MG63 (cell line): Measurements from ENCODE around the gene IQGAP2. TPM values are rescaled to one million over a fixed set of nuclear protein-coding genes. Genes with fewer than 3 reads are reported as not detected.

Source experiments
- DNase-seq: peaks from one replicate; pipeline ENCODE4 v3.0.0-alpha.2; 2020
- H3K27me3 ChIP-seq: fragments of 250-450 bp; sonication (Bioruptor Pico); 2 replicates; pipeline ENCODE4 v1.5.1; 2020; ENCODE audit warnings: mild to moderate bottlenecking, moderate library complexity
- H3K36me3 ChIP-seq: fragments of 250-450 bp; sonication (Bioruptor Pico); 2 replicates; pipeline ENCODE4 v1.5.1; 2020; ENCODE audit warnings: mild to moderate bottlenecking, moderate library complexity
- H3K4me3 ChIP-seq: fragments of 250-450 bp; sonication (Bioruptor Pico); 2 replicates; pipeline ENCODE4 v1.5.1; 2020; ENCODE audit warnings: mild to moderate bottlenecking, moderate library complexity
- H3K9me3 ChIP-seq: fragments of 250-450 bp; sonication (Bioruptor Pico); 2 replicates; pipeline ENCODE4 v1.5.1; 2020; ENCODE audit warnings: mild to moderate bottlenecking, moderate library complexity
- total RNA-seq: library from RNA; depleted of rRNA; stranded (reverse); fragments of >200 nt; shearing (Covaris generic); gene quantifications from 2 replicates; pipeline ENCODE4 v1.2.3, GENCODE V29; 2014; ENCODE audit warnings: low replicate concordance

The IQGAP2 gene
- total RNA-seq, 1 experiment from 2014 or later: 12.3 TPM

DNA sequence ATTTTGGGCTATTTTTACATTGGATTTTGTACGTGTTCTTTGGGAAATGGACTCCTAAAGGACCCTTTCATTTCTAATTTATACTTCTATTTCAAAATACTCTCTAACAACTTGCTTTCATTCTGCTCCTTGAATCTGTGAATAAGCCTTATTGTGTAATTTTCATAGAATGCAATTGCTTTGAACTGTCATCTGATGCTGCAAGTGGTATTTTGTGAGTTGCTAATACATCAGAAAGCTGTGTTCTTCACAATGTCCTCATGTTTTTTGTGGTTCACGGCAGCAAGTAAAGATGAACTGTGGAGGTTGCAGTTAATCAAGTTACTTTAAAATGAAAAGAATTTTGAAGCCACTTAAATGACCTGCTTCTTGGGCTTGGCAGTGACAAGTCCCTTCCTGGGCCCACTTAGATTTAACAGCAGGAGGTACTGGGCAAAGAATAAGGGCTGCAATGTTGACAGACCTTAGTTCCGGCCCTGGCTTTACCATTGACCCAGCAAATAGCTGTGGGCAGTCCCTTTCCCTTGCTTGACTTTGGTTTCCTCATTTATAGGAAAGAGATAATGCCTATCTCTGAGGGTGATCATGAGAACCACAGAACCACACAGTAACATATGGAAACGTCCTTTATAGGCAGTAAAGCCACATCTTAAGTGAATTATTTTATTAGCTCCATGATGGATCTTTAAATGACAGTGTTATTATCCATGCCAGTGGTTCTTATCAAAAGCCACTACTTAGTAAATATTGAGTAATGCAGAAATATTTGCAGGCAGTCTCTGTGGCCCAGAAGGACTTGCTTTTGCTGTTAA, 54.8 kb downstream of the IQGAP2 start:
- no peaks in the 10 kb centered on the region for H3K9me3 ChIP-seq
- H3K27me3 ChIP-seq: no peaks in the 10 kb centered on the region
- no peaks in the 10 kb centered on the region for H3K36me3 ChIP-seq
- no peak for DNase-seq
- no peak overlapping the region for H3K4me3 ChIP-seq

GRCh38 chr5:76458486-76458830, 55.4 kb downstream of the IQGAP2 start:
- Histone ChIP-seq H3K4me3 (no peak overlapping the region), H3K9me3 (no peaks in the 10 kb centered on the region), H3K27me3 (no peaks in the 10 kb centered on the region), H3K36me3 (no peaks in the 10 kb centered on the region)
- DNase-seq: no peak

- Histone ChIP-seq H3K9me3 (no peaks in the 10 kb centered on the region), H3K4me3 (no peak overlapping the region), H3K27me3 (no peaks in the 10 kb centered on the region), H3K36me3 (no peaks in the 10 kb centered on the region)
- no peak for DNase-seq
Observed at GRCh38 chr5:76460104-76460503, 57.0 kb downstream of the IQGAP2 start.

GRCh38 chr5:76462097-76462667, 59.1 kb downstream of the IQGAP2 start:
- DNase-seq: no peak
- H3K36me3 ChIP-seq: no peaks in the 10 kb centered on the region
- no peaks in the 10 kb centered on the region for H3K27me3 ChIP-seq
- no peaks in the 10 kb centered on the region for H3K9me3 ChIP-seq
- H3K4me3 ChIP-seq: no peak overlapping the region

- Histone ChIP-seq H3K36me3 (no peaks in the 10 kb centered on the region), H3K27me3 (no peaks in the 10 kb centered on the region), H3K9me3 (no peaks in the 10 kb centered on the region), H3K4me3 (no peak overlapping the region)
- no peak for DNase-seq
Observed at GRCh38 chr5:76467216-76467615, 64.1 kb downstream of the IQGAP2 start.

GRCh38 chr5:76468635-76469425, 65.7 kb downstream of the IQGAP2 start:
- no peak for DNase-seq
- H3K4me3 ChIP-seq: no peak overlapping the region
- no peaks in the 10 kb centered on the region for H3K27me3 ChIP-seq
- no peaks in the 10 kb centered on the region for H3K9me3 ChIP-seq
- no peaks in the 10 kb centered on the region for H3K36me3 ChIP-seq

DNA sequence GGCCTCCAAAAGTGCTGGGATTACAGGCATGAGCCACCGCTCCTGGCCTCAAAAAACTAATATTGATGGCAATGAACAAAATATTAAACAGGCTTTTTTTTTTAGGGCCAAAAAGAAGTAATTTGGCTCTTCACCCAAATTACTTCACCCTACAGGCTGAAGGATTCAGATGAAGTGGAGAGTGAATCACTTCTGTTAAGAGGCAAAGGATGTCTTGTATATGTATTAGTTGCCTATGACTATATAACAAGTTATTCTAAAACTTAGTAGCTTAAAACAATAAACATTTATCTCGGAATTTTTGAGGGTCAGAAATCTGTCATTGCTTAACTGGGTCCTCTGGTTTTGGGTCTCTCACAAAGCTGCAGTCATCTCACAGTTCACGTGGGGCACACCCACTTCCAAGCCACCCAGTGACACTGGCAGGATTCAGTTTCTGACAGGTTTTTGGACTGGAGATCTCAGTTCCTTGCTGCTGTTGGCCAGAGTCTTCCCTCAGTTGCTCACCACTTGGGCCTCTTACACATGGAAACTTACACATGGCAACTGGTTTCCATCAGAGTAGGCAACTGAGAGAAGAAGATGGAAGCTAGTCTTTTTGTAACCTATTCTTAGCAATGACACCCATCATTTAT, 66.7 kb downstream of the IQGAP2 start:
- H3K4me3 ChIP-seq: no peak overlapping the region
- no peaks in the 10 kb centered on the region for H3K36me3 ChIP-seq
- no peaks in the 10 kb centered on the region for H3K27me3 ChIP-seq
- peak; percentile 75 for DNase-seq
- H3K9me3 ChIP-seq: no peaks in the 10 kb centered on the region

DNA sequence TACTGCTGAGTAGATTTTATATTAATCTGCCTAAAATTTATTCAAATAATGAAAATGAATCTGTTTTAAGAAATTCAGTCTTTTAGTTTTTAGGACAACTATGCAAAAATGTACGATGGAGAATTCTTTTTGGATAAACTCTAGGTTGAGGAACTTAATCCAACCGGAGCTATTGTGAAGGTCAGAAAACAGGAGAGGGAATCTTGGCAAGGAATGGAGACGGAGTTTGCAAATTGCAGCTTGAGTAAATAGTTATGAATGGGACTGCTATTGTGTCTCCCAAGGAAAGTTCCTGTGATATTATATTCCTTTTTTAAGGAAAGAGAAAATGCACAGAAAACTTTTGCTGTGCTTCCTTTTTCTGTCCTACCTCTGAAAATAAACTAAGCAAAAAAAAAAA, 67.9 kb downstream of the IQGAP2 start:
- H3K9me3 ChIP-seq: no peaks in the 10 kb centered on the region
- no peak for DNase-seq

DNA sequence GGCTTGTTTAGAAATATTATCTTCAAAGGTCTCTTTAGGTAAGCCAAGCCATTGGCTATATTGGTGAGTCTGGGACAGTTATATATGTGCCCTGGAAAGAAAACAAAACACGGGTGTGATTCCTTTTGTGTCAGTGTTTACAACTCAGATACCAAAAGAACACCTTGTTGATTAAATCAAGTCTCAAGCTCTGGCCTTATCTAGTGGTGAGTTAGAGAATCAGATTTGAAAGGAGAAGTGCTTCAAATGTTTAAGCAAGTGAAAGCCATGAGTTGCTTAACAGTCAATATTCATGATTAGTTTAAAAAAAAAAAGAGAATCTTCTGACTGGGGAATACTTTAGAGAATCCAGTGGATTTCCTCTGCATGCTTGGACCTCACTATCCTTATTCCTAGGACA, 68.3 kb downstream of the IQGAP2 start:
- no peak overlapping the region for H3K4me3 ChIP-seq

More for the DNA sequence above, 67.9 kb downstream of the IQGAP2 start:
- H3K27me3 ChIP-seq: no peaks in the 10 kb centered on the region
- no peak overlapping the region for H3K4me3 ChIP-seq
- H3K36me3 ChIP-seq: no peaks in the 10 kb centered on the region

GRCh38 chr5:76471987-76472334, 68.9 kb downstream of the IQGAP2 start:
- DNase-seq: no peak
- H3K27me3 ChIP-seq: no peaks in the 10 kb centered on the region

More for the DNA sequence above, 68.3 kb downstream of the IQGAP2 start:
- no peaks in the 10 kb centered on the region for H3K36me3 ChIP-seq
- DNase-seq: no peak
- H3K27me3 ChIP-seq: no peaks in the 10 kb centered on the region
- H3K9me3 ChIP-seq: no peaks in the 10 kb centered on the region

DNA sequence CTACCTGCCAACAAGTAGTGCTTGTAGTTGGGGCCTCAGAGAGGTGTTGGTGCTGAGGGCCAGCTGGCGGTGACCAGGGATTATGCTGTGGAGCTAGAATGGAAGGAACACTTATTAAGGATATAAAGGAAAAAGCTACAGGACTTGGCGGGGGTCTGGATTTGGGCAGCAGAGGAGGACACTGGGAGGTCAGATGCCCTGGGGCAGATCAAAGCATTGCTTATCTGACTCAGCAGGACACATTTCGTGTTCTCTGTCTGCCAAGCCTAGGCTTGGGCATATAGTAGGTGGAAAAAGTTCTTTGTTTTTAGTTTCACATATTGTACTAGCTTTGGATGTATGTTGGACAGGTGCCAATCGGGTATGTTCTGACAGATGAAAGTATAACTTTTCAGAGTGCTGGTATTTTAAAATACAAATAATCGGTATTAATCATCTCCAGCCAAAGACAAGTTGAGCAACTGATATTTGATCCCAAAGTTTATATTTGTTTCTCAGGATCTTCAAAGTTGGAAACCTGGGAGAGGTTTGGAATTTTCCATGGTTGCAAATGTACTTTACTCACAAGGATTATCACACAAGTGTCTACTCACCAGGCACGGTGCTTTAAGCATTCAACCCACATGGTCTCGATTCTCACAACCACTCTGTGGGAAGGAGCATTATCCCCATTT, 69.4 kb downstream of the IQGAP2 start:
- H3K27me3 ChIP-seq: no peaks in the 10 kb centered on the region
- H3K4me3 ChIP-seq: no peak overlapping the region
- DNase-seq: peak; percentile 86

More at GRCh38 chr5:76471987-76472334, 68.9 kb downstream of the IQGAP2 start:
- Histone ChIP-seq H3K4me3 (no peak overlapping the region), H3K36me3 (no peaks in the 10 kb centered on the region), H3K9me3 (no peaks in the 10 kb centered on the region)

DNA sequence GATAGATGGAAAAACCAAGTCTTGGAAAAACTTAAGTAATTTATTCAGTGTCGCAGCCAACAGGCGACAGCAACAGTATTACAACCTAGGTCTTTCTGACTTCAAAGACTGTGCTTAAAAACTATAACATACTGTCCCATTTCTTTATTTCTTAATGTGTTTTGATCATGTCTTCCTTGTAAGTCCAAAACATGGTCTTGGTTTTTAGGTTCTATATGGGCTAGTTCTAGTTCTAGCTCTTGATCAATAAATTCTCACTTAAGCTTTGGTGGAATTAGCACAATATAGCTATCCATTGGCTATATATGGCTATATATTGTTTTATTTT, 69.9 kb downstream of the IQGAP2 start:
- no peaks in the 10 kb centered on the region for H3K9me3 ChIP-seq
- no peak for DNase-seq
- no peak overlapping the region for H3K4me3 ChIP-seq
- H3K36me3 ChIP-seq: no peaks in the 10 kb centered on the region
- H3K27me3 ChIP-seq: no peaks in the 10 kb centered on the region

More for the DNA sequence above, 69.4 kb downstream of the IQGAP2 start:
- Histone ChIP-seq H3K9me3 (no peaks in the 10 kb centered on the region), H3K36me3 (no peaks in the 10 kb centered on the region)

- no peak for DNase-seq
- H3K27me3 ChIP-seq: no peaks in the 10 kb centered on the region
- no peak overlapping the region for H3K4me3 ChIP-seq
Observed at GRCh38 chr5:76473661-76474060, 70.6 kb downstream of the IQGAP2 start.

GRCh38 chr5:76474377-76474776, 71.3 kb downstream of the IQGAP2 start:
- no peak for DNase-seq
- Histone ChIP-seq H3K27me3 (no peaks in the 10 kb centered on the region), H3K36me3 (no peaks in the 10 kb centered on the region), H3K4me3 (no peak overlapping the region), H3K9me3 (no peaks in the 10 kb centered on the region)

More at GRCh38 chr5:76473661-76474060, 70.6 kb downstream of the IQGAP2 start:
- Histone ChIP-seq H3K9me3 (no peaks in the 10 kb centered on the region), H3K36me3 (no peaks in the 10 kb centered on the region)

GRCh38 chr5:76475385-76475784, 72.3 kb downstream of the IQGAP2 start:
- Histone ChIP-seq H3K9me3 (no peaks in the 10 kb centered on the region), H3K36me3 (no peaks in the 10 kb centered on the region), H3K4me3 (no peak overlapping the region), H3K27me3 (no peaks in the 10 kb centered on the region)
- no peak for DNase-seq

- Histone ChIP-seq H3K4me3 (no peak overlapping the region), H3K27me3 (no peaks in the 10 kb centered on the region), H3K36me3 (no peaks in the 10 kb centered on the region), H3K9me3 (no peaks in the 10 kb centered on the region)
- DNase-seq: no peak
Observed at GRCh38 chr5:76475936-76476335, 72.9 kb downstream of the IQGAP2 start.
